ENCODE measurements around the gene FAM118B. TPM values are rescaled to one million over a fixed set of nuclear protein-coding genes. Genes with fewer than 3 reads are reported as not detected.

Gene FAM118B
- total and polyA plus RNA-seq, 2 donors (not counting 1 experiment from before 2014, with no cell fraction given): 21.0 to 30.3 TPM

Other genes starting within 250 kb of the FAM118B start
- 10.3 and 10.7 TPM in 2 replicates for gene CDON, start 148.9 kb upstream of the FAM118B start, total RNA-seq
- gene CDON, start 148.9 kb upstream of the FAM118B start, polyA plus RNA-seq: 2.3 and 10.7 TPM in 2 replicates
- gene RPUSD4, start 132 bp upstream of the FAM118B start, total RNA-seq: 26.9 and 28.2 TPM in 2 replicates
- gene RPUSD4, start 132 bp upstream of the FAM118B start, polyA plus RNA-seq: 16.3 and 19.6 TPM in 2 replicates
- gene SRPRA, start 57.1 kb downstream of the FAM118B start, total RNA-seq: 43.1 and 52.8 TPM in 2 replicates
- gene SRPRA, start 57.1 kb downstream of the FAM118B start, polyA plus RNA-seq: 134 and 160 TPM in 2 replicates
- gene FOXRED1, start 57.4 kb downstream of the FAM118B start, total RNA-seq: 8.7 and 8.8 TPM in 2 replicates
- gene FOXRED1, start 57.4 kb downstream of the FAM118B start, polyA plus RNA-seq: 8.6 and 20.4 TPM in 2 replicates
- gene TIRAP, start 71.3 kb downstream of the FAM118B start, total RNA-seq: 3.3 and 4.8 TPM in 2 replicates
- 5.1 and 5.4 TPM in 2 replicates for gene TIRAP, start 71.3 kb downstream of the FAM118B start, polyA plus RNA-seq
- 9.8 and 13.0 TPM in 2 replicates for gene DCPS, start 92.3 kb downstream of the FAM118B start, total RNA-seq
- gene DCPS, start 92.3 kb downstream of the FAM118B start, polyA plus RNA-seq: 22.7 and 40.8 TPM in 2 replicates
- 25.2 and 36.8 TPM in 2 replicates for gene ST3GAL4, start 143.9 kb downstream of the FAM118B start, total RNA-seq
- 16.7 and 24.8 TPM in 2 replicates for gene ST3GAL4, start 143.9 kb downstream of the FAM118B start, polyA plus RNA-seq